BJ (cell line): Measurements from ENCODE around the gene NEK8. TPM values are rescaled to one million over a fixed set of nuclear protein-coding genes. Genes with fewer than 3 reads are reported as not detected.

Experiments
- CTCF ChIA-PET: fragments of 350-600 bp; formaldehyde crosslinking; extraction: SDS; loops from one replicate; lab custom pipeline; 2021; ENCODE audit warnings: antibody characterized with exemption, inconsistent platforms; lab: Yijun Ruan, JAX
- POLR2A ChIA-PET: fragments of 300-600 bp; sonication (Branson Sonifier 250); formaldehyde crosslinking; extraction: SDS; loops from one replicate; lab custom pipeline; 2021; ENCODE audit warnings: antibody characterized with exemption; lab: Charles Lee
- DNase-seq: peaks from one replicate; pipeline ENCODE4 v3.0.0-alpha.2; 2011; ENCODE audit warnings: low read depth
- H3K27me3 ChIP-seq: 2 replicates; pipeline ENCODE4 v1.6.0; 2011; ENCODE audit warnings: low read length; ENCODE audit not compliant: control insufficient read depth, insufficient read depth
- H3K36me3 ChIP-seq: 2 replicates; pipeline ENCODE4 v1.5.1; 2011; ENCODE audit warnings: low read length; ENCODE audit not compliant: control insufficient read depth, insufficient read depth
- H3K4me3 ChIP-seq: 2 replicates; pipeline ENCODE4 v1.5.1; 2011; ENCODE audit warnings: low read depth, mild to moderate bottlenecking, control low read depth, low read length
- CTCF ChIP-seq: IDR thresholded peaks from 2 replicates; pipeline ENCODE4 v1.5.1; 2011; ENCODE audit warnings: low read depth, mild to moderate bottlenecking, control low read depth, inconsistent platforms, low read length, moderate library complexity; ENCODE audit not compliant: insufficient read depth
- polyA minus RNA-seq: library from RNA; depleted of rRNA, polyadenylated mRNA; stranded (reverse); fragments of >200 nt; gene quantifications from 2 replicates; pipeline ENCODE4 v1.2.3, GENCODE V29; 2011; rRNA and poly(A)+ RNA removed
- polyA plus RNA-seq: library from polyadenylated mRNA; depleted of rRNA; stranded (reverse); fragments of >200 nt; gene quantifications from 2 replicates; pipeline ENCODE4 v1.2.3, GENCODE V29; 2011; rRNA removed

The NEK8 gene
- 3.8 and 5.3 TPM in 2 replicates for polyA plus RNA-seq
- 3.4 and 6.9 TPM in 2 replicates for polyA minus RNA-seq

GRCh38 chr17:28728364-28729200 lies at the start of gene NEK8:
Gene NEK8, plus strand, starts transcription at chr17:28728788. Its CDS starts 26 bp downstream, at chr17:28728814.
- POLR2A ChIA-PET: interaction anchor here (0.6 to 1.0 kb wide), 4 partner anchors 9 to 528 kb away, joined by 3 to 7 read pairs (median 4); partner anchors contain the start of gene RPL23A
- no peak for TF ChIP-seq CTCF
- DNase-seq: peak; percentile 70
- Histone ChIP-seq H3K27me3 (no peaks in the 10 kb centered on the region), H3K4me3 (peak within 1 kb of the TSS; percentile 75), H3K36me3 (peaks cover 5% of the 10 kb centered on the region)
- CTCF ChIA-PET: interaction anchor here (0.7 to 10.9 kb wide), 13 partner anchors 10 to 388 kb away, joined by 3 to 416 read pairs (median 9); partner anchors contain the start of genes PHF12, RPL23A and TRAF4

GRCh38 chr17:28682655-28683054 lies 45.9 kb upstream of the NEK8 start:
- TF ChIP-seq CTCF: no peak
- Histone ChIP-seq H3K4me3 (no peak overlapping the region), H3K36me3 (peaks cover 54% of the 10 kb centered on the region), H3K27me3 (no peaks in the 10 kb centered on the region)
- ChIA-PET CTCF (no interaction called here), POLR2A (no interaction called here)
- DNase-seq: no peak

- no peak for DNase-seq
- POLR2A ChIA-PET: no interaction called here
- peaks cover 56% of the 10 kb centered on the region for H3K36me3 ChIP-seq
- no peaks in the 10 kb centered on the region for H3K27me3 ChIP-seq
- CTCF ChIA-PET: no interaction called here
- no peak overlapping the region for H3K4me3 ChIP-seq
- 0 out of 2 replicates have a peak, but pooled peaks have one; percentile 2 for TF ChIP-seq CTCF
Observed at GRCh38 chr17:28684963-28685362, 43.6 kb upstream of the NEK8 start.

GRCh38 chr17:28685366-28685765 lies 43.2 kb upstream of the NEK8 start:
- no peak overlapping the region for H3K4me3 ChIP-seq
- no peaks in the 10 kb centered on the region for H3K27me3 ChIP-seq
- POLR2A ChIA-PET: no interaction called here
- CTCF ChIA-PET: no interaction called here
- DNase-seq: no peak
- TF ChIP-seq CTCF: no peak
- peaks cover 57% of the 10 kb centered on the region for H3K36me3 ChIP-seq

GRCh38 chr17:28686296-28686695 lies 42.3 kb upstream of the NEK8 start:
- no peak for DNase-seq
- POLR2A ChIA-PET: no interaction called here
- Histone ChIP-seq H3K27me3 (no peaks in the 10 kb centered on the region), H3K4me3 (no peak overlapping the region), H3K36me3 (peaks cover 63% of the 10 kb centered on the region)
- CTCF ChIA-PET: interaction anchor here (0.8 kb wide), 1 partner anchor 24 kb away, joined by 3 read pairs; the partner anchor contains the start of genes SDF2 and SUPT6H
- TF ChIP-seq CTCF: no peak
